Hepatocyte (in vitro differentiated cells): ENCODE results near the gene CDH6.

ENCODE experiments used
- EZH2 ChIP-seq: fragments of 200-600 bp; sonication (generic); IDR thresholded peaks from 2 replicates; pipeline ENCODE4 v1.6.1; 2016; ENCODE audit warnings: antibody characterized with exemption, mild to moderate bottlenecking, borderline replicate concordance
- EZH2phosphoT487 ChIP-seq: fragments of 200-600 bp; sonication (generic); IDR thresholded peaks from one replicate; pipeline ENCODE4 v1.6.1; 2018; ENCODE audit warnings: antibody characterized with exemption, mild to moderate bottlenecking, low read depth, moderate library complexity; ENCODE audit not compliant: unreplicated experiment, severe bottlenecking
- TF ChIP-seq, protein P1 (sequence below): fragments of 200-600 bp; sonication (generic); IDR thresholded peaks from 2 replicates; pipeline ENCODE4 v1.5.1; 2016; ENCODE audit warnings: antibody characterized with exemption, mild to moderate bottlenecking; ENCODE audit not compliant: poor library complexity

DNA sequence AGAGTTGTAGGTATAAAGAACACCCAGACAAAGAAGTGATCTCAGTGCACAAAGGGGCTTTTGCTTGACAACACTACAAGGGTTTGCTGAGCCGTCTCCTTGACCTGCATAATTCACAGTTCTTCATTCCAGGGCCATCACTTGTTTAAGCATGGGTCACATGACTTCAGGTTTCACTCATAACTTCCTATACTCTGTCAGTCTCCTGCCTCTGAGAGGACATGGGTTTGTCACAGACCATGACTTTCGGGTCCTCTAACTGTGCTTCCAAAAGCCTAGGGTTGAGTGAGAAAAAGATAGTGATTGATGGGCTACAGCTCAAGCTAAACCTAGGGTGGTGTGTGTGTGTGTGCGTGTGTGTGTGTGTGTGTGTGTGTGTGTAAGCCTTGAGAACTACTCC lies 166.4 kb downstream of the CDH6 start:
- TF ChIP-seq EZH2: no peak
- TF ChIP-seq, protein P1, sequence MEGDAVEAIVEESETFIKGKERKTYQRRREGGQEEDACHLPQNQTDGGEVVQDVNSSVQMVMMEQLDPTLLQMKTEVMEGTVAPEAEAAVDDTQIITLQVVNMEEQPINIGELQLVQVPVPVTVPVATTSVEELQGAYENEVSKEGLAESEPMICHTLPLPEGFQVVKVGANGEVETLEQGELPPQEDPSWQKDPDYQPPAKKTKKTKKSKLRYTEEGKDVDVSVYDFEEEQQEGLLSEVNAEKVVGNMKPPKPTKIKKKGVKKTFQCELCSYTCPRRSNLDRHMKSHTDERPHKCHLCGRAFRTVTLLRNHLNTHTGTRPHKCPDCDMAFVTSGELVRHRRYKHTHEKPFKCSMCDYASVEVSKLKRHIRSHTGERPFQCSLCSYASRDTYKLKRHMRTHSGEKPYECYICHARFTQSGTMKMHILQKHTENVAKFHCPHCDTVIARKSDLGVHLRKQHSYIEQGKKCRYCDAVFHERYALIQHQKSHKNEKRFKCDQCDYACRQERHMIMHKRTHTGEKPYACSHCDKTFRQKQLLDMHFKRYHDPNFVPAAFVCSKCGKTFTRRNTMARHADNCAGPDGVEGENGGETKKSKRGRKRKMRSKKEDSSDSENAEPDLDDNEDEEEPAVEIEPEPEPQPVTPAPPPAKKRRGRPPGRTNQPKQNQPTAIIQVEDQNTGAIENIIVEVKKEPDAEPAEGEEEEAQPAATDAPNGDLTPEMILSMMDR: no peak
- no peak for TF ChIP-seq EZH2phosphoT487
